NCI-H2171 treated with DMSO at 0.1 percent for 48 hours (cell line): ENCODE measurements around the gene IL4R.
"Not testable (repeated sequence)": the region's sequence is repeated elsewhere in the genome, so short reads cannot be mapped to it uniquely, and the experiment has no call there.

Source experiments
- DNase-seq: peaks from one replicate; lab custom pipeline; 2025; lab: John Stamatoyannopoulos, UW

The IL4R gene

GRCh38 chr16:27329376-27330079 lies 15.8 kb downstream of the IL4R start:
- not testable (repeated sequence) for DNase-seq

GRCh38 chr16:27330542-27330941 lies 16.8 kb downstream of the IL4R start:
- peak; percentile 49 for DNase-seq

GRCh38 chr16:27332105-27332504 lies 18.3 kb downstream of the IL4R start:
- no peak for DNase-seq

- no peak for DNase-seq
Observed at GRCh38 chr16:27333104-27333503, 19.3 kb downstream of the IL4R start.

- DNase-seq = peak; percentile 27
Observed at GRCh38 chr16:27333549-27333948, 19.8 kb downstream of the IL4R start.

GRCh38 chr16:27334192-27334764 lies 20.5 kb downstream of the IL4R start:
- DNase-seq = no peak

- DNase-seq = no peak
Observed at GRCh38 chr16:27334838-27335237, 21.1 kb downstream of the IL4R start.

GRCh38 chr16:27335349-27336053 lies 21.7 kb downstream of the IL4R start:
- no peak for DNase-seq

GRCh38 chr16:27337024-27337423 lies 23.2 kb downstream of the IL4R start:
- DNase-seq = no peak

- DNase-seq = no peak
Observed at GRCh38 chr16:27339180-27339579, 25.4 kb downstream of the IL4R start.

- DNase-seq = no peak
Observed at GRCh38 chr16:27340654-27341053, 26.9 kb downstream of the IL4R start.

GRCh38 chr16:27341549-27341948 lies 27.8 kb downstream of the IL4R start:
- DNase-seq = no peak

- no peak for DNase-seq
Observed at GRCh38 chr16:27341971-27342370, 28.2 kb downstream of the IL4R start.

GRCh38 chr16:27344721-27345120 lies 30.9 kb downstream of the IL4R start:
- no peak for DNase-seq

- DNase-seq = no peak
Observed at GRCh38 chr16:27345201-27345600, 31.4 kb downstream of the IL4R start.

- no peak for DNase-seq
Observed at GRCh38 chr16:27346819-27347218, 33.0 kb downstream of the IL4R start.

- peak; percentile 16 for DNase-seq
Observed at GRCh38 chr16:27347930-27348685, 34.3 kb downstream of the IL4R start.

- no peak for DNase-seq
Observed at GRCh38 chr16:27349276-27349675, 35.5 kb downstream of the IL4R start.

GRCh38 chr16:27350006-27350405 lies 36.2 kb downstream of the IL4R start:
- no peak for DNase-seq

- DNase-seq = no peak
Observed at GRCh38 chr16:27351989-27352388, 38.2 kb downstream of the IL4R start.

GRCh38 chr16:27353853-27354252 lies 40.1 kb downstream of the IL4R start:
- peak; percentile 12 for DNase-seq

GRCh38 chr16:27355610-27356009 lies 41.8 kb downstream of the IL4R start:
- DNase-seq = no peak

GRCh38 chr16:27356794-27357193 lies 43.0 kb downstream of the IL4R start:
- DNase-seq = no peak
